Endothelial cell of hepatic sinusoid (primary cell): ENCODE data around the gene PARD6A.
"Not testable (repeated sequence)": the region's sequence is repeated elsewhere in the genome, so short reads cannot be mapped to it uniquely, and the experiment has no call there.

Experiments used
- in situ Hi-C: cut with HindIII; loops from 2 replicates; pipeline ENCODE4 v1.10.0; 2017; ENCODE audit warnings: low sequenced_read_pairs

Gene PARD6A

DNA sequence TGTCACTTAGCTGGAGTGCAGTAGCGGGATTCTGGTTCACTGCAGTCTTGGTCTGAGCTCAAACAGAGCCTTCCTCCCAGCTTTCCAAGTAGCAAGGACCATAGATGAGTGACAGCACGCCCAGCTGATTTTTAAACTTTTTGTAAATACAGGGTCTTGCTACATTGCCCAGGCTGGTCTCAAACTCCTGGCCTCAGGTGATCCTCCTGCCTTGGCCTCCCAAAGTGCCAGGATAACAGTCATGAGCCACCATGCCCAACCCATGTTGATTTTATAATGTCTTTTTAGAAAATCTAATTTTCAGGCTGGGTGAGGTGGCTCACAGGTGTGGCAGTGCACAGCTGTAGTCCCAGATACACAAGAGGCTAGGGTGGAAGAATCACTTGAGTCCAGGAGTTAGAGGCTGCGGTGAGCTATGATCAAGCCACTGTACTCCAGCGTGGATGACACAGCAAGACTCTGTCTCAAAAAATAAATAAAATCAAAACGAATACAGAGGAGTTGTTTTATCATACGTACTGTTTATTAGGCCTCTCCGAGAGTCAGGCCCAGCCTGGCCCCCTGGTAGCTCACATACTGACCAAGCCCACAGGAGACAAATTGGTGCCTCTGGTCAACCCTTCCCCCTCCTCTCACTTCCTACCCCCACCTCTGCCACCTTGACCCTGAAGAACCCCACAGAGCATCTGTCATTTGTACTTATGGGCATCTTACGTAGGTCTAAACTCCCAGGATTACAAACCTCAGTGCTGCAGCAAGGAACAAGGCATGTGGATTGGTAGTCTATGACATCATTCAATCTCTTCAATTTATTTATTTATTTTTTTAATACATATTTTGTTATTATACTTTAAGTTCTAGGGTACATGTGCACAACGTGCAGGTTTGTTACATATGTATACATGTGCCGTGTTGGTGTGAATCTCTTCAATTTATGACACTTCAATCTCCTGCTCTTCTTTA, 19.5 kb downstream of the PARD6A start:
- in situ Hi-C loops = loop anchor here (5.0 kb wide), 2 partner anchors 37 to 73 kb away; partner anchors contain the start of gene GFOD2

- in situ Hi-C loops = loop anchor here (5.0 kb wide), 2 partner anchors 34 to 76 kb away; partner anchors contain the start of gene GFOD2
These were observed 23.0 kb downstream of the PARD6A start for GRCh38 chr16:67683767-67684166.

GRCh38 chr16:67685388-67686112, 24.8 kb downstream of the PARD6A start:
- in situ Hi-C loops = no loop called here

GRCh38 chr16:67693517-67694285, 32.9 kb downstream of the PARD6A start:
- in situ Hi-C loops = not testable (repeated sequence)

DNA sequence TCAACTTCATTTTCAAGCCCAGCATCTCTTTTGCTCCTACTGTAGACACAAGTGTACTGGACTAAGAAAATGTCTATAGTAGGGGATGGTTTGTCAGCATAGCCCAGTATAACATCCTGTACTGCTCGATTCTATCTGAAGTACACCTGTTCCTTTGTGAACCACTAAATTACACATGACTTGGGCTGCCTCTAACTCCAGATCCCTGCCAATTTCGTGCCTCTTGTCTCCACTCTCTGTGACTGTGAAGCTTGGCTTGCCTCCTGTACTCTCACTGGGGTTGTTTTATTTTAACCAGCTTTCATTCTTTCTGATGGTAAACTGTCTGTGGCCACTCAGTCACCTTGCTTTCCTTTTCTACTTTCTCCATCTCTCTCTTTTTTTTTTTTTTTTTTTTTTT, 33.9 kb downstream of the PARD6A start:
- in situ Hi-C loops = no loop called here

DNA sequence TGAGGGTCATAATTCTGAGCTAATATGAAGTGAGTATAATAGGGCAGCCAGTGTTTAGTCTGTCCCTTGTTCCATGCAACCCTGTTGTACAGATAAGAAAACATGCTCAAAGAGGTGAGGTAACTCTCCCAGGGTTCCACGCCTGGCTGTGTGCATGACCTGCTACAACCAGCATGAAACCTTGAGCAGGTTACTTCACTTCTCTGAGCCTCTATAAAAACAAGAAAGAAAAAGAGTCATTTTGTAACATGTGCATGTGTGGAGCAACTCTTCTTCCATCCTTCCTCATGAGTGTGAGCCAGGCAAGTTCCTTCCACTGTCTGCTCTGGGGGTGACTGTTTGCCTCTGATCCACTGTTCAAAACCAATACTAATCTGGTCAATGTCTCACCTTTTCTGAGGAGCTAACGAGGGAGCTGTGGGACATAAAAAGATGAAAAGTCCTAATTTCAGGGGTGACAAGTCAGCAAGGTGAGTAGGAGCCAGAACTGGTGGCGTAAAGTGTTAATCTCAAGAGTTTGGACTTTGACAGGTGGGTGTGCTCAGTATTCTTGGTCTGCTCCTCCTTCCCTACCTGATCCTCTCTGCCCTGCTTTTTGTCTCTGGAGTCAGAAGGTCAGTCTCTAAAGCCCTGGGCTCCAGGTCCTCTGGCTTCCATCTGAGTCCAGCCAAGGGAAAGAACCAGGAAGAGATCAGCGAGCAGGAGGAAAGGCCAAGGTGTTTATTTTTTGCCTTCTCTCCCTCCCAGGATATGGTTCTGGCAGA, 36.8 kb downstream of the PARD6A start:
- in situ Hi-C loops = no loop called here

DNA sequence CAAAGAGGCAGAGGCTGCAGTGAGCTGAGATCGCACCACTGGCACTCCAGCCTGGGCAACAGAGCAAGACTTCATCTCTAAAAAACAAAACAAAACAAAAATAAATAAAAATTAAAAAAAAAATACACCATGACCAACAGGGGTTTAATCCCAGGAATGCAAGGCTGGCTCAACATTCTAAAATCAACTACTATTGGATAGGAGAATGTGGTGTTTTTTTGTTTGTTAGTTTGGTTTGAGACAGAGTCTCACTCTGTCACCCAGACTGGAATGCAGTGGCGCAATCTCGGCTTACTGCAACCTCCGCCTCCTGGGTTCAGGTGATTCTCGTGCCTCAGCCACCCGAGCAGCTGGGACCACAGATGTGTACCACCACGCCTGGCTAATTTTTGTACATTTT, 38.5 kb downstream of the PARD6A start:
- in situ Hi-C loops = no loop called here

GRCh38 chr16:67701420-67701819, 40.7 kb downstream of the PARD6A start:
- in situ Hi-C loops = no loop called here

GRCh38 chr16:67702130-67702529, 41.4 kb downstream of the PARD6A start:
- in situ Hi-C loops = no loop called here

- in situ Hi-C loops = no loop called here
These were observed 42.9 kb downstream of the PARD6A start for GRCh38 chr16:67703626-67704025.

DNA sequence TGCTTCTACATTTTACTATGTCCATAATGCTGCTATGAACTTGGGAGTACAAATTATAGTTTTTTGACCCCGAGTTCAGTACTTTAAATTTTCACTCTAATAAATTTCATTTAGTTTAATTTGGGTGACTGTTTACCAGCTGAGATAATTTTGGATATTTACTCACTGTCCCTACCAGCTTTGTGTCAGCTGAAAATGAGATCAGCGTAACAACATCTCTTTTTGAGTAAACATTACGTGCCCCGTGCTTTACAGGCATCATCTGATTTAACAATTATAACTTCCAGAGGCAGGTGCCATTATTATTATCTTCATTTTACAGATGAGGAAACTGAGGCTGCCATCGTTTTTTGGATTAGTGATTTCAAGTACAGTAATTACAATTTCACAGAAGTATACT, 43.4 kb downstream of the PARD6A start:
- in situ Hi-C loops = no loop called here

GRCh38 chr16:67707210-67707609, 46.5 kb downstream of the PARD6A start:
- in situ Hi-C loops = no loop called here

DNA sequence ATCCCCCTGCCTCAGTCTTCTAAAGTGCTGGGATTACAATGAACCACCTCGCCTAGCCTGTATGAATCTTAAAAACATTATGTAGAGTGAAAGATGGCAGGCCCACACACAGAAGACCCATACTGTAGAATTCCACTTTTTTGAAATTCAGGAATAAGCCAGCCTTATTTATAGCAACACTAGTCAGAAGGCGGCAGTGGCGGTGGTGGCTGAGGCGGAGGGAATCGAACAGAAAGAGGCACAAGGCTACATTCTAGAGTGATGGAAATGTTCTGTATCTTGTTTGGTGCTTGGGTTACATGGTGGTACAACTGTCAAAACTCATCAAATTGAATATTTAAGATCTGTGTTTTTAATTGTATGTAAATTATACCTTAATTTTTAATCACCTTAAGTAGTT, 47.0 kb downstream of the PARD6A start:
- in situ Hi-C loops = no loop called here

DNA sequence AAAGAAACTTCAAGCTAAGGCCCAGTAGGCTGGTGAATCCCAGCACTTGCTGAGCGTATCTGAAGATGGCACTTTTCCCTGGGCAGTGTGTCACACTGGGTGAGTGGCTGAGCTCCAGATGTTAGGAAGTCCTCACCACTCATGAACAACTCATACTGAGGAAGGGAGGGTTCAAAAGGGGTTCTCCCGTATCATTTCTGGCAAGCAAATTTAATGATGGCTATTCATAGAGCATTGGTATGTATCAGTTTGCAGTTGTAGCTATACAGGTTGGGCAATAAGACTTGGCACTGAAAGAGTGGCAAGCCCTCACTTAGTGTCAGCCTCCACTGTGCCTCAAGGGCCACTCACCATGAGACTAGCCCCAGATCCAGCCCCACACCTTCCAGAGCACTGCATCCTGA, 47.6 kb downstream of the PARD6A start:
- in situ Hi-C loops = no loop called here

DNA sequence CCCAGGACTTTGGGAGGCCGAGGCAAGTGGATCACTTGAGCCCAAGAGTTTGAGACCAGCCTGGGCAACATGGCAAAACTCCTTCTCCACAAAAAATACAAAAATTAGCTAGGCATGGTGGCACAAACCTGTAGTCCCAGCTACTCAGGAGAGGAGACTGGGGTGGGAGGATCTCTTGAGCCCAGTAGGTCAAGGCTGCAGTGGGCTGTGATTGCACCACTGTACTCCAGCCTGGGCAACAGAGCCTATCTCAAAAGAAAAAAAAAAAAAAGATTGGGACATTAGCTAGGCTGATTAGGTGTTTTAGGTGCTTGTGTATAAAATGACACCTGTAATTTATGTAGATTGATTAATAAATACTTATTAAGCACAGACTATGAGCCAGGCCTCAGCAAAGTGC, 48.3 kb downstream of the PARD6A start:
- in situ Hi-C loops = no loop called here

DNA sequence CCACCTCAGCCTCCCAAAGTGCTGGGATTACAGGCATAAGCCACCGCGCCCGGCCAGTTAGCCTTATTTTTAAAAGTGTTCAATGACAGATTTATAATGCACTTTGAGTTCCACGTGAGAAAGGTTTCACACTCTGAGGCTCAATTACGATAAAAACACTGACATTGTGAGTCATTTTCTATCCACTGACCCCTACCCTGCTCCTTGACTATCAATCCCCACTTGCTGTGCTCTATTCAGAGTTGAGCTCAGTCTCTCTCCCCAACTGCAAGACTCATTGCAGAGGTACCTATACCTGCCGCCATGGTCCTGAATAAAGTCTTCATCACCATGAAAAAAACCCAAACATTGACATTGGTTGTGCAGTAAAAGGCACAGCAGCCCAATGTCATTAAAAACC, 49.8 kb downstream of the PARD6A start:
- in situ Hi-C loops = loop anchor here (10.0 kb wide), 1 partner anchor 494 kb away; no protein-coding TSS in a partner anchor
